Measurements from ENCODE around the gene TPST2.

DNA sequence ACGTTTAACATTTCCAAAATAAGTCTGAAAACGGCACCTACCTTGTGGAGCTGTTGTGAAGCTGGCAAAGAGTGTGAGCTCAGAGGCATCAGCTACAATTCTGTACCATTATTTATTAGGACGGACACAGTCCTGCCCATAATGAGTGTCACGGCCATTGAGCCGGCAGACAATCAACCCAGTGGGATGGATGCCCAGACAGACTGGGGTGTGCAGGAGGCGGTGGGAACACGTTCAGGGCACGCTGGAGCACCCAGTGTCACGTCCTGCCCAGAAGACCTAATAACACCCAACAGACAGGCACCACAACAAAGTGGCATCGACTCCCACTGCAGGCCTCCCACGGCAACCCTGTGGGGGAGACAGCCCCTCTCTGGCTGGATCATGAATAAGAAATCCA, 34.5 kb downstream of the TPST2 start:
- TF ChIP-seq, protein P1, sequence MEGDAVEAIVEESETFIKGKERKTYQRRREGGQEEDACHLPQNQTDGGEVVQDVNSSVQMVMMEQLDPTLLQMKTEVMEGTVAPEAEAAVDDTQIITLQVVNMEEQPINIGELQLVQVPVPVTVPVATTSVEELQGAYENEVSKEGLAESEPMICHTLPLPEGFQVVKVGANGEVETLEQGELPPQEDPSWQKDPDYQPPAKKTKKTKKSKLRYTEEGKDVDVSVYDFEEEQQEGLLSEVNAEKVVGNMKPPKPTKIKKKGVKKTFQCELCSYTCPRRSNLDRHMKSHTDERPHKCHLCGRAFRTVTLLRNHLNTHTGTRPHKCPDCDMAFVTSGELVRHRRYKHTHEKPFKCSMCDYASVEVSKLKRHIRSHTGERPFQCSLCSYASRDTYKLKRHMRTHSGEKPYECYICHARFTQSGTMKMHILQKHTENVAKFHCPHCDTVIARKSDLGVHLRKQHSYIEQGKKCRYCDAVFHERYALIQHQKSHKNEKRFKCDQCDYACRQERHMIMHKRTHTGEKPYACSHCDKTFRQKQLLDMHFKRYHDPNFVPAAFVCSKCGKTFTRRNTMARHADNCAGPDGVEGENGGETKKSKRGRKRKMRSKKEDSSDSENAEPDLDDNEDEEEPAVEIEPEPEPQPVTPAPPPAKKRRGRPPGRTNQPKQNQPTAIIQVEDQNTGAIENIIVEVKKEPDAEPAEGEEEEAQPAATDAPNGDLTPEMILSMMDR (IDR thresholded peaks at IDR 0.05 in 4 of 5, conservative IDR thresholded peaks at IDR 0.05 in 1 of 5): no peak
- TF ChIP-seq POLR2A (IDR thresholded peaks at IDR 0.05): no peak
